Breast epithelium (tissue), 3 donors: ENCODE results near the gene NPHP4.

ENCODE experiments used
- POLR2AphosphoS5 ChIP-seq, 3 donors: sonication (generic); formaldehyde crosslinking; IDR thresholded peaks; one replicate each; pipeline ENCODE4 v1.6.1; 2017; ENCODE audit warnings: antibody characterized with exemption in 3 of 3
- TF ChIP-seq, protein P1 (sequence below), 3 donors: fragments of 450-650 bp; IDR thresholded peaks; one replicate each; pipeline ENCODE4 v1.5.1; 2016 to 2017; ENCODE audit warnings: antibody characterized with exemption in 3 of 3, mild to moderate bottlenecking in 3 of 3, moderate library complexity in 3 of 3

DNA sequence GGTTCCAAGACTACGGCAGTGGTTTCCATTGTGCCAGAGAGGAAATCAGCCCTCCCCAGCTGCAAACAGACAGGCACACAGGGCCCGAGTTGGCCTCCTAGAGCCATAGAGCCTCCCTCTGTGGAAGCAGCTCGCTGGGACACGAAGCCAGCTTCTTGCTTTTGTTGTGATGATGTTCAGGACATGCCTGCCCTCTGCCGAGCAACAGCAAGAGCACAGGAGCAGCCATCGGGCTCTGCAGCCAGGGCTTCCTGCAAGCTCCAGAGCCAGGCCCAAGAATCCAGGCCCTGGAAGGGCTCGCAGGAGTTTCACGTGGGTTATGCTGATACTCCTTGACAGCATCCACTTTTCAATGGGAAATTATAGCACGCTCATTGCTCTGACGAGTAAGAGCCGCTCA is 18.5 kb downstream of the NPHP4 start:
- TF ChIP-seq POLR2AphosphoS5 (IDR thresholded peaks at IDR 0.05), result no peak
- TF ChIP-seq, protein P1, sequence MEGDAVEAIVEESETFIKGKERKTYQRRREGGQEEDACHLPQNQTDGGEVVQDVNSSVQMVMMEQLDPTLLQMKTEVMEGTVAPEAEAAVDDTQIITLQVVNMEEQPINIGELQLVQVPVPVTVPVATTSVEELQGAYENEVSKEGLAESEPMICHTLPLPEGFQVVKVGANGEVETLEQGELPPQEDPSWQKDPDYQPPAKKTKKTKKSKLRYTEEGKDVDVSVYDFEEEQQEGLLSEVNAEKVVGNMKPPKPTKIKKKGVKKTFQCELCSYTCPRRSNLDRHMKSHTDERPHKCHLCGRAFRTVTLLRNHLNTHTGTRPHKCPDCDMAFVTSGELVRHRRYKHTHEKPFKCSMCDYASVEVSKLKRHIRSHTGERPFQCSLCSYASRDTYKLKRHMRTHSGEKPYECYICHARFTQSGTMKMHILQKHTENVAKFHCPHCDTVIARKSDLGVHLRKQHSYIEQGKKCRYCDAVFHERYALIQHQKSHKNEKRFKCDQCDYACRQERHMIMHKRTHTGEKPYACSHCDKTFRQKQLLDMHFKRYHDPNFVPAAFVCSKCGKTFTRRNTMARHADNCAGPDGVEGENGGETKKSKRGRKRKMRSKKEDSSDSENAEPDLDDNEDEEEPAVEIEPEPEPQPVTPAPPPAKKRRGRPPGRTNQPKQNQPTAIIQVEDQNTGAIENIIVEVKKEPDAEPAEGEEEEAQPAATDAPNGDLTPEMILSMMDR (IDR thresholded peaks at IDR 0.05), result no peak
